ENCODE data around the gene GPC5.

GRCh38 chr13:91563799-91564198 is 165.4 kb downstream of the GPC5 start:
- TF ChIP-seq ZNF274 (IDR thresholded peaks at IDR 0.05; ENCODE audit: borderline replicate concordance, extremely low read depth, low read length) (no peak), CTCF (IDR thresholded peaks at IDR 0.05; ENCODE audit: control extremely low read depth in 1 of 3, insufficient read depth in 1 of 3, low read depth in 1 of 3, low read length in 3 of 3) (no peak), POLR2A (IDR thresholded peaks at IDR 0.05; ENCODE audit: control extremely low read depth in 1 of 2, low read depth in 2 of 2, low read length in 2 of 2) (no peak), RFX5 (IDR thresholded peaks at IDR 0.05; ENCODE audit: borderline replicate concordance, low read depth, low read length) (no peak), KDM5A (IDR thresholded peaks at IDR 0.05; ENCODE audit: low read length) (no peak), KDM1A (IDR thresholded peaks at IDR 0.05; ENCODE audit: borderline replicate concordance, low read length) (no peak), POLR2AphosphoS5 (IDR thresholded peaks at IDR 0.05; ENCODE audit: low read depth, low read length) (no peak), CHD7 (IDR thresholded peaks at IDR 0.05; ENCODE audit: insufficient replicate concordance, low read length) (no peak), MAX (IDR thresholded peaks at IDR 0.05) (no peak), USF2 (IDR thresholded peaks at IDR 0.05; ENCODE audit: low read length) (no peak)

Data from H1 (cell line).